HG03558 (cell line): Measurements from ENCODE around the gene WWC1.
"Not testable (repeated sequence)": the region's sequence is repeated elsewhere in the genome, so short reads cannot be mapped to it uniquely, and the experiment has no call there.

ENCODE experiments used
- ATAC-seq: cut with Tn5 transposase; IDR thresholded peaks from one replicate; pipeline ENCODE4 v1.9.1; 2021; ENCODE audit warnings: moderate number of reproducible peaks; ENCODE audit not compliant: unreplicated experiment; ENCODE audit errors: extremely low read depth

Gene WWC1

DNA sequence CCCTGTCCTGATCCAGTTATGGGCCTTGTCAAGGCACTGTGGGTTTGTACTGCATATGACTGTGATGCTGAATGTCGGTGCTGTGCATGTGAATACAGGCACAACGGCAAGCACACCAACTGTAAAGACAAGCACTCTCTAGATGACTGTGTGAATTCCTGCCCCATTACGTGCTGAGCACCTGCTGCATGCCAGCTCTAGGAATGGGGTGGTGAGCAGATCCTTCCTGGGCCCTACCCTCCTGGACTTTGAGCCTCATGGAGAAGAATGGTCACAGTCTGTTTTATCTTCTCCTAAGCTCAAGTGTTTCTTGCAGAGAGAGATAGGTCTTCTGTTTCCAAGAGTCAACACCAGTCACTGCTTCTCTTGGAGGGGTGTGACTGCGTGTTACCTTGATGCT is 138.9 kb downstream of the WWC1 start:
- ATAC-seq, result no peak

DNA sequence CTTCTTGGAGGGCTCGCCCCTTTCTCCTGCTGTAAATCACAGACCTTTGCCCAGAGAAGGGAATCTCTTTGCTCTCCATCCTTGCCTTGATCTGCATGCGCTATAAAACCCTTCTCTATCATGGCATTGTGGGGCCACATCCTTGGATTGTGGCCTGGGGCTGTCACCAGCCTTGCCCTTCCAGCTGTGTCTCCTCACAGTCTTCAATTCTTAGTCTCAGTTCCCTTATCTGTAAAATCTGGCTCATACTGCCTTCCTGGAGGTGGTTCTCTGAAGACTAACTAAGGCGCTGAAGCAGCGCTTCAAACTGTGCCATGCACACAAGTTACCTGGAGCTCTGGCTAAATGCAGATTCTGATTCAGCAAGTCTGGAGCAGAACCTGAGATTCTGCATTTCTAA is 141.5 kb downstream of the WWC1 start:
- ATAC-seq, result no peak

DNA sequence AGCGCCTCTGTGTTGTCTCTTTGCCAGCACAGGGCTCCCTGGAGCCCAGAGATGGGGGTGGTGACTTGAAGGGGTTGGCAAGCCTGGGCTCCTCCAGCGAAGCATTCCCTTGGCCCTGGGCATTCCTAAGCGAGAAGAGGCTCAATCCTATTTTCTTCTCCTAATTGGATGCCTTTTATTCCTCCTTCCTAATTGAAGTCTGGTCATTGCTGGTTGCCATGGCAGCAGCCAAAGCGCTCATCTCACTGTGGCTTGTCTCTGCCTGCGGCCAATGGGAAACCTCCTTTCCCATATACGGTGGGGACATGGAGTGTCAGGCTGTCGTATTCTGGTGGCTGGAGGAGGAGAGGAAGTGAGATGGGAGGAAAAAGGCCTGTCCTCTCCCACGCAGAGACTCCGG is 142.6 kb downstream of the WWC1 start:
- ATAC-seq, result no peak

DNA sequence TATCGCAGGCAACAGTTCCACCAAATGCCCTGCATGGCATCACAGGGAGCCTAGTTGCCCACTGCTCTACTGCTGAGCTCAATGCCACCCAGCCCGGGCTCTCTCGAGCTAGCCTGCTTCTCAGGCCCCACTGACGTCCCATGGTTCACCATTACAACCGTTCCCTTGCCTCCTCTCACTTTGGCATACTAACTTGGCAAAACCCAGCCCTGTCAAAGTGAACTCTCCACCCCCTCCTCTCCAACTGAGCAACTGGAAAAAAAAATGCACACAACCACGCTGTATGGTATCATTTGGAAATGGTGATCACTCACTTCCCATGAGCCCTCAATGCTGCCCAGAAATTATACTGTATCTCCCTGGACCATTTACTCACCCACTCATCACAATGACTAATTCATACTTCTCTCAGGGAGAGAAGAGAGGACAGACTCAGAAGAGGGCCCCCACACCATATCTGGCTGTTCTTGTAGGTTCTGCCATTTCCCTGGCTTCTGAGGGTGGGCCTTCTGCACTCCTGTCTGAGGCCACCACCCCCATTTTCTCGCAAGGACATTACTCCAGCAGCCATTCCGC is 143.4 kb downstream of the WWC1 start:
- no peak for ATAC-seq

DNA sequence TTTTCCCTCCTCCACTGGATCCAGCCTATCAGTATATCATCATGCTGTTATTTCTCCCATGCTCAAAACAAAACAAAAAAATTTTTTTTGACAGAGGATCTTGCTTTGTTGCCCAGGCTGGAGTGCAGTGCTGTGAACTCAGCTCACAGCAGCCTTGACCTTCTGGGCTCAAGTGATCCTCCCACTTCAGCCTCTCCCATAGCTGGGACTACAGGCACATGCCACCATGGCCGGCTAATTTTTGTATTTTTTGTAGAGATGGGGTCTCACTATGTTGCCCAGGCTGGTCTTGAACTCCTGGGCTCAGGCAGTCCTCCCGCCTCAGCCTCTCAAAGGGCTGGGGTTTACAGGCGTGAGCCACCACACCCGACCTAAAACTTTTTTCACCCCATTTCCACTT is 143.9 kb downstream of the WWC1 start:
- ATAC-seq, result not testable (repeated sequence)

DNA sequence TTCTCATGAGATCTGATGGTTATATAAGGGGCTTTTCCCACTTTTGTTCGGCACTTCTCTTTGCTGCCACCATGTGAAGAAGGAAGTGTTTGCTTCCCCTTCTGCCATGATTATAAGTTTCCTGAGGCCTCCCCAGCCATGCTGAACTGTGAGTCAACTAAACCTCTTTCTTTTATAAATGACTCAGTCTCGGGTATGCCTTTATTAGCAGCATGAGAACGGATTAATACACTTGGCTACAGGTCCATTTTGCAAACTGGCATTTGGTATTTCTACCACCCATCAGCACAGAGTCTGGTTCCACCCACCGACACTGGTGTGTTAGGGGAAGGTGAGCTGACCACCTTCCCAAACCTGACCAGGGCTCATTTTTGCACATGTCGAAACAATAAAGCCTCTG is 146.9 kb downstream of the WWC1 start:
- ATAC-seq, result no peak

DNA sequence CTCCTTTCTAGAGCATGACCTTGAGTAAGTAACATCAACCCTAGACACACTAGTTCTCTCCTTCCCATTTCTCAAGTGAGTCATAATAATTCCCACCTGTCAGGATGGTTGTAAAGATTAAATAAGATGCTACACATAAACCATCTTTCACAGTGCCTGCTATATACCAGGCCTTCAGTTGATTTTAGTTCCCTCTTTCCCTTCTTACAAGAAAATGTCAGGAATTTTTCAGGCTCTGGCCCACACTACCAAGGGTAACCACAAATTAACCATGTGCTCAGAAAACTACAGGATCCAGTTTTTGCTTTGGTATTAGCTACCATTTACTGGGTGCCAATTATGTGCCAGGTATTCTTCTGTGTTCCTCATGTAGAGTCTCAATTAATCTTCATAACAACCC is 152.1 kb downstream of the WWC1 start:
- no peak for ATAC-seq

DNA sequence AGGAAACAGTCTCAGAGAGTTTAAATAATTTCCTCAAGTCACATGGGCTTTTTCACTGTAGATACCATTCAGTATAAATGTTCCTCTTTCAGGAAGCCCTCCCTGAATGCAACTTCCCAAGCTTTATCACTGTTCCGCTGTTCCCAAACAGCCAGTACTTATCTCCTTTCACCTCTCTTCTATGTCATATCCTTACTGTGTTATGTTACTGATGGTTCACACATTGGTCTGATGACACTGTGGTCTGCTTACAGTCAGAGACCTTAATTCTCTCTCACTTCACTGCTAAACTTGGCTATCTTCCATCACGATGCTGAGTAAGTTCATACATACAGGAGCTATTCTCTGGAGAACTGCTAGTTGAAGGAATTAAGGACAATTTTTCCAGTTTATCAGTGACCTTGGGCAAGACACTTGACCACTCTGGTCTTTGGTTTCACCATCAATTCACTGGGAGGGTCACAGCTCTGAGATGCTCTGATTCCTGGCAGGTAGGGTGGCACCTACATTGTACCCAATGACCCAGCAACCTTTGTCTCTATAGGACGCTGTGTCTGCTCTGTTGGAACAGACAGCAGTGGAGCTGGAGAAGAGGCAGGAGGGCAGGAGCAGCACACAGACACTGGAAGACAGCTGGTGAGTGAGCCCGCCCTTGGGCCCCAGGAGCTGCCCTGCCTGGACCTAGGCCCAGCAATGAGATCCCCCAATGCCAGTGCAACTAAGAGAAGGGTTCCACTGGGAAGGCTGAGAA is 152.7 kb downstream of the WWC1 start:
- ATAC-seq, result no peak

DNA sequence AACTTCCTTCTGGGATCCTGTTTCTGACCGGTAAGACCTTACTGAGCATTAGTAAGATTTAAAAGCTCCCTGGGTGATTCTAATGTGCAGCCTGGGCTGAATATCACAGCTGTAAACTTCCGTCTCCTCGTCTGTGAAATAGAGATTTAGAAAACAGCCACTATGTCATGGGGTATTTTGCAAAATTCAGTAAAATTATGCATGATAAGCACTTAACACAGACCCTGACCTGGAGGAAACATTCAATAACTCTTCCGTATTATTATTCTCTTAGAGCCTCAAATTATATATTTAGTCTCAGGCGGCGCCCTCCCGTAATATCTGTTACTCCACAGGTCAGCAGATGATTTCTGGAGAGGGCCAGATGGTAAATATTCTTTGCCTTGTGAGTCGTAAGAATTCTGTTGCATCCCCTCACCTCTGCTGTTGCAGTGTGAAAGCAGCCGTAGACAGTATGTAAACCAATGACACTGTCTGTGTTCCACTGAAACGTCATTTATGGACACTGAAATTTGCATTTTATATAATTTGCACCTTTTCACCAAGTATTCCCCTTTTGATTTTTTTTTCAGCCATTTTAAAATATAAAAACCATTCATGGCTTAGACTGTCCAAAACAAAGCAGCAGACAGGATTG is 155.7 kb downstream of the WWC1 start:
- no peak for ATAC-seq

DNA sequence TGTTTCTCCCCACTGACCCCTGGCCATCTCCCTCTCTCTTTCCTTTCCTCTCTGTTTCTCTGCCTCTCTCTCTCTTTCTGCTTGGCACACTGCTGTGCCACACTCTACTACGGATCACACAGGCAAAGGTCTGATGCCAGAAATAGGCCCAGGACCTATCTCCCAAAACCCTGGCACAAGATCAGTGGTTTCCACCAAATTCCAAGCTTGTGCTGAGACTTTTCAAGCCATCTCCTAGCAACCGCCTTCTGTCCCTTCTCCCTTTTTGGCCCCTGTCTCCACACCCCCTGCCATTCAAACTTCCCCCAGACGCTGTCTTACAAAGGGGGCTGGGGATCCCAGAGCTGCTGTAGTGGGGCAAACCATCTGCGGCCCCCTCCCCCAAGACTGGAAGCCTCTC is 156.4 kb downstream of the WWC1 start:
- ATAC-seq, result no peak

DNA sequence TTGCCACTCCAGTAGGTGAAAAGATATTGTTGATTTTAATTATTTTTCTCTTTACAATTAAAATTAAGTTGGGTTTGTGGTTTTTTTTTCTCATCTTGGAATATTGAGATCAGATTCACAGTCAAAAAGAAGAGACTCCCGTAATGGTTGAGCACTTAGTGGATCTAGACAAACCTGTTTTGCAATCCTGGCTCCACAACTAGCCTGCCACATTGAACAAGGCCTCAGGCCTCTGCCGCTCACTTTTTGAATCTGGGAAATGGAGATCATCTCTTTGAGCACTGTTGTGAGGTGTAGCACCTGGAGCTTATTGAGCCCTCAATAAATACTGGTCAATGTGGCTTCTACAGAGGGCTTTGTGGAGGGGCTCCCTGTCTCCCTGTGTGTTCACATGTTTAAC is 157.7 kb downstream of the WWC1 start:
- no peak for ATAC-seq

DNA sequence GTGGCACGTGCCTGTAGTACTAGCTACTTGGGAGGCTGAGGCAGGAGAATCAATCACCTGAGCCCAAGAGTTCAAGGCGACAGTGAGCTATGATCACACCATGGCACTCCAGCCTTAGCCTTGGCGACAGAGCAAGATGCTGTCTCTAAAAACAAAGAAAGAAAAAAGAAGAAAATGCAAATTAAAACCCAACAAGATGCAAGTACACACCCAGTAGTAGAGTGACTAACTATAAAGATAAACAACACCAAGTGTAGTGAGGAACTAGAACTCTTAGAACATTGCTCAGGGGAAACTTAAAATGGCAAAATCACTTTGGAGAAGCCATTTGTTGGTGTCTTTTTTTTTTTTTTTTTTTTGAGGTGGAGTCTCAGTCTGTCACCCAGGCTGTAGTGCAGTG is 160.1 kb downstream of the WWC1 start:
- no peak for ATAC-seq

DNA sequence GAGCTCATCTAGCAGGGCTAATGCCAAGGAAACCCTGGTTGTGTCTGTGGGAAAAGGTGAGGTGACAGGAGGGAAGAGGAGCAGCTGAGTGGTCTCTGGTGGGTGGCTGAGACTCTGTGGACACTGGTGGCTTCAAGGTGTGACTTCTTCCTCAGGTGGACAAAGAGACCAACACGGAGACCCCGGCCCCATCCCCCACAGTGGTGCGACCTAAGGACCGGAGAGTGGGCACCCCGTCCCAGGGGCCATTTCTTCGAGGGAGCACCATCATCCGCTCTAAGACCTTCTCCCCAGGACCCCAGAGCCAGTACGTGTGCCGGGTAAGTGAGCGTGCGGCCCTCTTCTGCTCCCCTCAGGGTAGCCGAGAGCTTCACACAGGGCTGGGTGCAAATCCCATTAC is 163.8 kb downstream of the WWC1 start:
- ATAC-seq, result no peak

DNA sequence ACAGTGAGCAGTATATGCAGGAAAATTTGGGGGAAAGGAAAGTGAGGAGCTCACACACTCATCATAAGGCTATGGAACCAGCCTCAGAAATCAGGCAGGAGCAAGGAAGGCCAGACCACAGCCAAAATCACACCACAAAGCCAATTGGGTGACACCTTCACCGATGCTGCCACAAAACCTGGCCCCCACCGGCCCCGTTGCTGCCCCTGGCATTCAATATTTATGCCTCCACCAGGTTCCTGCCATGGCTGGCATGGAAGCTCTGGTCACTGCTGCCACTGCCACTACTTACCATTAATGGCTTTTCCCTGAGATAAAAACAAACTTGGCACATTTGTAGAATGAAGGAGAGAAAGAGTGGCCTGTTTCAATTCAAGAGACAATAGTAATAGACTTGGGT is 166.1 kb downstream of the WWC1 start:
- ATAC-seq, result no peak

DNA sequence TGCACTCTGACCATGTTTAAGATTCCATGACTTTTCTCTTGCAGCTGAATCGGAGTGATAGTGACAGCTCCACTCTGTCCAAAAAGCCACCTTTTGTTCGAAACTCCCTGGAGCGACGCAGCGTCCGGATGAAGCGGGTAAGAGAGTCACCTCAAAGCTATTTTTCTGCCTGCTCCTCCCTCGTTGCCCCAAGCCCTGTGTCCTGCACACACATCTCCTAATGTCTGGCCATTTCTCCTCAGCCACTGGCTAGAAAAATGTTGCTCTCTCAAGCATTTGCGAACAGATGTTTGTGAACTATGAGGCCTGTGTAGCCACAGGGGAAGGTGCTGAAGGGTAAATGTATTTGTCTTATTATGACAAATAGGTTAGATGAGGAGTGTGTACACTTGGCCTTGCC is 169.2 kb downstream of the WWC1 start:
- ATAC-seq, result no peak

DNA sequence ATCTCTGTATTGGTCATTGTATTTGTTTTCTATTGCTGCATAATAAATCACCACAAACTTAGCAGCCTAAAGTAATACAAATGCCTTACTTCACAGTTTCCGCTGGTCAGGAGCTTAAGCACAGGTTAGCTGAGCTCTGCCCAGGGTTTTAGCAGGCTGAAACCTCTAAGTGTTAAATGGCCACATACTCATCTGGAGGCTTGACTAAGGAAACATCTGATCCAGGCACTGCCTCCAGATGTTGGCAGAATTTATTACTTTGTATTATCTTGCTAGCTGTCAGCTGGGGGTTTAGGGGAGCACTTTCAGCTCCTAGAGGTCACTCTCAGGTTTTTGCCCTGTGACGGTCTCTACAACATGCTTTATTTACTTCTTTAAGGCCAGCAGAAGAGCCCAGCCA is 171.6 kb downstream of the WWC1 start:
- ATAC-seq, result no peak

DNA sequence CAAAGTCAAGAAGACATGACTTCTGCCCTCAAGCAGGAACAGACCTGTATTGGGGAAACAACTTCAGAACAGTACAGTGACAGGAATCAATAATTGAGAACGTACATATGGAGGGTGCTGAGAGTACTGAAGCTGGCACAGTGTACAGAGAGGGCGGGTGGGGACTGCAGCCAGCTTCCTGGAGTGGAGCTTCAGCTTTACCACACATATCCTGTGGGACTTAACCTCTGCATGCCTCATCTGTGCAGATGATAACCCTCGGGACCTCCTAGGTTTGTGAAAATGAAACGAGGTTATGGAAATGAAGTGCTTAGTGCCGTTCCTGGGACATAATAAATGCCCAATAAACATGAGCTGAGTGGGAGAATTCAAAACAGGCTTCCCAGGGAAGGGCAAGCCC is 172.8 kb downstream of the WWC1 start:
- no peak for ATAC-seq

DNA sequence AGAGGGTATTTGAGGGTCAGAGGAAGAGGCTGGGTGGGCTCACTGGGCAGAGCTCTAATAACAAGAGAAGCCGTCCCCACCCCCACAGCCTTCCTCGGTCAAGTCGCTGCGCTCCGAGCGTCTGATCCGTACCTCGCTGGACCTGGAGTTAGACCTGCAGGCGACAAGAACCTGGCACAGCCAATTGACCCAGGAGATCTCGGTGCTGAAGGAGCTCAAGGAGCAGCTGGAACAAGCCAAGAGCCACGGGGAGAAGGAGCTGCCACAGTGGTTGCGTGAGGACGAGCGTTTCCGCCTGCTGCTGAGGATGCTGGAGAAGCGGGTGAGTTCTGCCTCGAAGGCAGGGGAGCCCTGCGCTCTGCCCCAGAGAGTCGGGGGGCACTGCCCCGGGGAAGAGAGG is 173.2 kb downstream of the WWC1 start:
- ATAC-seq, result no peak

DNA sequence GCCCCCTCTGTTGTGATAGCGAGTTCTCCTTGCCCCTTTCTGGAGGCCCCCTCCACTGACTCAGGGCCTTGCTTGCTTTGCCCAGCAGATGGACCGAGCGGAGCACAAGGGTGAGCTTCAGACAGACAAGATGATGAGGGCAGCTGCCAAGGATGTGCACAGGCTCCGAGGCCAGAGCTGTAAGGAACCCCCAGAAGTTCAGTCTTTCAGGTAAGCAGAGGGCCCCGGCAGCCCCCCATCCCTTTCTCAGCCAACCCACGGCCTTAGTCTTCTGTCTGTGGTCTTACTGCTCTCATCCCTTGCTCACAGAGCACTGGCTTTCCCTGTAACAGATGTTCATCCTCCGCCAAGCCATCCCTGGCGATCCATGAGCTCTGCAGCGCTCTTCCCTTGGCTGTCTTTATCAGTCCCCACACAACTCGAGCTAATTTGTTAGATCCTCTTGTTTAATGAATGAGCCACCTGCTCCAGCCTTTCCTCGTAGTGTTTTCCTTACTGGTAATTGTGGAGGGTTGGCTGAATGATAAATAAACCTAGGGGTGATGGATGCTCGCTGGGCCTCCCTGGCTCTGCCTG is 176.4 kb downstream of the WWC1 start:
- ATAC-seq, result no peak

DNA sequence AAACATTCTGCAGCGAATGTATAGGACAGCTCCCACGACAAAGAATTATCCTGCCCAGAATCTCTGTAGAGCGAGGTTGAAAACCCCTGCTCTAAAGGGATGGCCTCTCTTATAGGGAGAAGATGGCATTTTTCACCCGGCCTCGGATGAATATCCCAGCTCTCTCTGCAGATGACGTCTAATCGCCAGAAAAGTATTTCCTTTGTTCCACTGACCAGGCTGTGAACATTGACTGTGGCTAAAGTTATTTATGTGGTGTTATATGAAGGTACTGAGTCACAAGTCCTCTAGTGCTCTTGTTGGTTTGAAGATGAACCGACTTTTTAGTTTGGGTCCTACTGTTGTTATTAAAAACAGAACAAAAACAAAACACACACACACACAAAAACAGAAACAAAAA is 177.4 kb downstream of the WWC1 start:
- no peak for ATAC-seq

DNA sequence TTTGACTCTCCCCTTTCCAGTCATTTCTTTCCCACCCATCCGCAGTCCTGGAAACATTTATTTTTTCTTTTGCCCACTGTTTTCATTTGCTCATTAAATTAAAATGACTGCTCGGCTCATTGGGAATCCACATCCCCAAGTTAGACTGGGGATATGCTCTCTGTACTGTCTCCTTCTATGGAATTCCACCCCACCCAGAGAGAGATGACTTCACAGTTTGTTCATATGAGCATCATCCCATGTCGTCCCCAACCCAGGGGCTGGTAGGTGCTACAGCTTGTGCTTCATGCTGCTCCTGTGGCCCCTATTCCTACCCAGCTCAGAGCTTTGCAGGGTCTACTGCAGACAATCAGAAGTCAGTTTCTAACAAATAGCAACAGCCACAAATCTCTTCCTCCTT is 178.4 kb downstream of the WWC1 start:
- ATAC-seq, result no peak

DNA sequence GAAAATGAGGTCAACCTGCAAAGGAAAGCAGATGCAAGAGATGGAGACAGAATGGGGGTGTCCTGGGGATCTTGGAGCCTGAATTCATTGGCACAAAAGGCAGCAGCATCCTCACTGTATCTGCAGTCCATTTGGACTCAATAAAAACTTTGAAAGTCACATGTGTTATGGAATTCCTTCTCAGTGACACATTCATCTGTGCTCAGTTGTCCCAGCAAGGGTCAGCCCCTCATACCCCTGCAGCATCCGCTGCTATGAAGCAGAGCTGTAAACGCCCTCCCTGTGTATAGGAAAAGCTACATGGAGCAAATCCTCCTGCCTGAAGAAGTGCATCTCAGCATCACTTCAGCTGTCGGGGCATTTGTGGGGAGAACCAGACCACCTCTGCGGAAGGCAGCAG is 180.3 kb downstream of the WWC1 start:
- ATAC-seq, result no peak
